Gastroesophageal sphincter (tissue), 4 donors: ENCODE results near the gene FANCC. TPM values are rescaled to one million over a fixed set of nuclear protein-coding genes. Genes with fewer than 3 reads are reported as not detected.
A peak's percentile ranks its signal among the peaks of the same experiment; 100 is the strongest.

Experiments used
- ATAC-seq: fragments of 150-250 bp; one replicate; pipeline ENCODE4 v1.9.1; 2016; ENCODE audit warnings: mild to moderate bottlenecking, moderate library complexity
- H3K27ac ChIP-seq, 4 donors: fragments of 200-600 bp; sonication (generic) in 3 of 4; 1 replicate in 3 of 4; 2 replicates in 1 of 4; pipeline ENCODE4 v1.5.1; 2016 to 2019
- H3K27me3 ChIP-seq: fragments of 200-600 bp; sonication (generic); one replicate; pipeline ENCODE4 v1.5.1; 2019
- H3K36me3 ChIP-seq, 2 donors: fragments of 200-600 bp; sonication (generic); one replicate each; pipeline ENCODE4 v1.5.1; 2019; ENCODE audit warnings: control low read depth in 1 of 2
- H3K4me1 ChIP-seq, 3 donors: fragments of 200-600 bp; sonication (generic); 1 replicate in 2 of 3; 2 replicates in 1 of 3; pipeline ENCODE4 v1.5.1; 2016 to 2019; ENCODE audit warnings: control low read depth in 2 of 3
- H3K4me3 ChIP-seq, 2 donors: fragments of 200-600 bp; sonication (generic); one replicate each; pipeline ENCODE4 v1.5.1; 2019; ENCODE audit warnings: mild to moderate bottlenecking in 1 of 2, moderate library complexity in 1 of 2
- H3K9me3 ChIP-seq, 3 donors: fragments of 200-600 bp; sonication (generic); one replicate each; pipeline ENCODE4 v1.5.1; 2017 to 2019; ENCODE audit warnings: control low read depth in 2 of 3
- CTCF ChIP-seq, 4 experiments: fragments of 200-600 bp in 2 of 4; fragments of 450-650 bp in 2 of 4; sonication (generic) in 1 of 4; IDR thresholded peaks; one replicate each; pipeline ENCODE4 v1.5.1; 2017 to 2019; ENCODE audit warnings: antibody characterized with exemption in 4 of 4, mild to moderate bottlenecking in 2 of 4, moderate library complexity in 2 of 4
- EP300 ChIP-seq: sonication (generic); formaldehyde crosslinking; IDR thresholded peaks from one replicate; pipeline ENCODE4 v1.6.1; 2017; ENCODE audit warnings: antibody characterized with exemption, mild to moderate bottlenecking
- POLR2A ChIP-seq, 2 donors: fragments of 450-650 bp; IDR thresholded peaks; one replicate each; pipeline ENCODE4 v1.6.1; 2017; ENCODE audit warnings: antibody characterized with exemption in 2 of 2, mild to moderate bottlenecking in 2 of 2, moderate library complexity in 1 of 2
- POLR2AphosphoS5 ChIP-seq: sonication (generic); formaldehyde crosslinking; IDR thresholded peaks from one replicate; pipeline ENCODE4 v1.6.1; 2017; ENCODE audit warnings: antibody characterized with exemption
- WGBS, 2 donors: methylation state at CpG; one replicate each; pipeline ENCODE4 v1.1.5; 2018; ENCODE audit warnings: low coverage in 1 of 2; 5-methylcytosine and 5-hydroxymethylcytosine counted together
- total RNA-seq, 4 donors: library from RNA; depleted of rRNA; stranded (reverse); fragments of >200 nt; gene quantifications; one replicate each; pipeline ENCODE4 v1.1.0, GENCODE V29; 2016

The FANCC gene
- 1 to 10 TPM; 4.9 to 9.4 (median 7.4) TPM for total RNA-seq

- 0% methylated on average over 2 of the region's 89 CpGs; no CpG with 5 or more reads in 1 of the 2 donors for WGBS, 2 donors
- peak; percentile 95 for ATAC-seq
- TF ChIP-seq POLR2A (IDR thresholded peaks at IDR 0.05) (peak in 1 of 2 donors; percentile 27), EP300 (no peak), CTCF (IDR thresholded peaks at IDR 0.05) (peak in 1 of 4 experiments; percentile 14), POLR2AphosphoS5 (peak; percentile 39)
Observed at GRCh38 chr9:95317119-95317892, at the start of gene FANCC. Gene FANCC, minus strand, starts transcription at chr9:95317709. Its CDS starts 68,418 bp downstream, at chr9:95249291.

GRCh38 chr9:95366731-95367325, 49.3 kb upstream of the FANCC start:
- no peaks in the 10 kb centered on the region for H3K9me3 ChIP-seq
- TF ChIP-seq EP300 (no peak), POLR2A (IDR thresholded peaks at IDR 0.05) (no peak), CTCF (IDR thresholded peaks at IDR 0.05) (no peak), POLR2AphosphoS5 (no peak)
- H3K27ac ChIP-seq: no peak overlapping the region
- no peak for ATAC-seq
- no peak overlapping the region for H3K4me3 ChIP-seq
- peaks cover 0 to 15% (median 0%) of the 10 kb centered on the region in 3 donors for H3K4me1 ChIP-seq
- H3K27me3 ChIP-seq: no peaks in the 10 kb centered on the region
- H3K36me3 ChIP-seq: no peaks in the 10 kb centered on the region
- 55 to 69% methylated on average over 4 to 7 of the region's 8 CpGs for WGBS, 2 donors

More at GRCh38 chr9:95317119-95317892, at the start of gene FANCC:
- Histone ChIP-seq H3K27me3 (no peaks in the 10 kb centered on the region), H3K4me1 (peaks cover 0 to 35% (median 0%) of the 10 kb centered on the region in 3 donors), H3K4me3 (peak within 1 kb of the TSS; percentile 90 to 99), H3K36me3 (no peaks in the 10 kb centered on the region), H3K27ac (peak within 1 kb of the TSS; percentile 88 to 98 (median 98)), H3K9me3 (no peaks in the 10 kb centered on the region)

- Histone ChIP-seq H3K4me3 (no peak overlapping the region), H3K27me3 (no peaks in the 10 kb centered on the region), H3K9me3 (no peaks in the 10 kb centered on the region), H3K27ac (no peak overlapping the region), H3K4me1 (peaks cover 0 to 15% (median 0%) of the 10 kb centered on the region in 3 donors), H3K36me3 (no peaks in the 10 kb centered on the region)
- TF ChIP-seq POLR2A (IDR thresholded peaks at IDR 0.05) (no peak), EP300 (no peak), CTCF (IDR thresholded peaks at IDR 0.05) (no peak), POLR2AphosphoS5 (no peak)
- WGBS, 2 donors: 65 to 83% methylated on average over 4 of the region's 4 CpGs
- ATAC-seq: no peak
Observed at GRCh38 chr9:95365766-95366165, 48.3 kb upstream of the FANCC start.

GRCh38 chr9:95363051-95363841, 45.7 kb upstream of the FANCC start:
- H3K36me3 ChIP-seq: no peaks in the 10 kb centered on the region
- no peak overlapping the region for H3K4me3 ChIP-seq
- H3K9me3 ChIP-seq: no peaks in the 10 kb centered on the region
- TF ChIP-seq EP300 (no peak), POLR2A (IDR thresholded peaks at IDR 0.05) (no peak), POLR2AphosphoS5 (no peak), CTCF (IDR thresholded peaks at IDR 0.05) (no peak)
- no peaks in the 10 kb centered on the region for H3K27me3 ChIP-seq
- H3K27ac ChIP-seq: peak overlapping the region in 1 of 4 donors; percentile 8
- peaks cover 0 to 6% (median 0%) of the 10 kb centered on the region in 3 donors for H3K4me1 ChIP-seq
- 41 to 47% methylated on average over 11 to 12 of the region's 12 CpGs for WGBS, 2 donors
- ATAC-seq: no peak
